Astrocyte (in vitro differentiated cells and primary cell): ENCODE results near the gene ALG5. TPM values are rescaled to one million over a fixed set of nuclear protein-coding genes. Genes with fewer than 3 reads are reported as not detected.

Experiments used
- DNase-seq: peaks from one replicate; pipeline ENCODE4 v3.0.0-alpha.2; 2010; ENCODE audit warnings: low read depth
- FAIRE-seq: peaks from 2 replicates; lab custom pipeline; 2011; peaks lifted over from hg19 to GRCh38; lab: Jason Lieb, UNC
- H2AFZ ChIP-seq: 2 replicates; pipeline ENCODE4 v1.6.0; 2012; ENCODE audit warnings: low read depth, low read length, inconsistent platforms
- H3K27ac ChIP-seq: 2 replicates; pipeline ENCODE4 v1.5.1; 2011; ENCODE audit warnings: low read depth, low read length, inconsistent platforms
- H3K27me3 ChIP-seq: 2 replicates; pipeline ENCODE4 v1.6.0; 2011; ENCODE audit warnings: low read length, inconsistent platforms; ENCODE audit not compliant: insufficient read depth
- H3K36me3 ChIP-seq: 2 replicates; pipeline ENCODE4 v1.5.1; 2011; ENCODE audit warnings: low read length, inconsistent platforms; ENCODE audit not compliant: insufficient read depth
- H3K4me1 ChIP-seq: 2 replicates; pipeline ENCODE4 v1.5.1; 2011; ENCODE audit warnings: low read length, inconsistent platforms; ENCODE audit not compliant: insufficient read depth
- H3K4me2 ChIP-seq: 2 replicates; pipeline ENCODE4 v1.6.0; 2012; ENCODE audit warnings: low read length, inconsistent platforms
- H3K4me3 ChIP-seq: 2 replicates; pipeline ENCODE4 v1.5.1; 2011; ENCODE audit warnings: low read depth, mild to moderate bottlenecking, low read length, inconsistent platforms; ENCODE audit not compliant: insufficient read depth
- H3K79me2 ChIP-seq: 2 replicates; pipeline ENCODE4 v1.6.0; 2012; ENCODE audit warnings: mild to moderate bottlenecking, low read length, inconsistent platforms; ENCODE audit not compliant: insufficient read depth
- H3K9ac ChIP-seq: 2 replicates; pipeline ENCODE4 v1.6.0; 2012; ENCODE audit warnings: mild to moderate bottlenecking, low read length, inconsistent platforms
- H3K9me3 ChIP-seq: 2 replicates; pipeline ENCODE4 v1.5.1; 2012; ENCODE audit warnings: low read depth, mild to moderate bottlenecking, low read length, inconsistent platforms; ENCODE audit not compliant: insufficient read depth
- H4K20me1 ChIP-seq: 2 replicates; pipeline ENCODE4 v1.6.0; 2012; ENCODE audit warnings: low read length, inconsistent platforms; ENCODE audit not compliant: insufficient read depth
- H3K27ac Mint-ChIP-seq: one replicate; pipeline ENCODE4 v1.8.0; 2021; ENCODE audit warnings: mild to moderate bottlenecking, mixed read lengths; ENCODE audit not compliant: unreplicated experiment
- H3K27me3 Mint-ChIP-seq: one replicate; pipeline ENCODE4 v1.8.0; 2021; ENCODE audit warnings: low read depth, mixed read lengths; ENCODE audit not compliant: unreplicated experiment
- H3K36me3 Mint-ChIP-seq: one replicate; pipeline ENCODE4 v1.8.0; 2021; ENCODE audit warnings: low read depth, mixed read lengths; ENCODE audit not compliant: unreplicated experiment
- H3K4me1 Mint-ChIP-seq: one replicate; pipeline ENCODE4 v1.8.0; 2021; ENCODE audit warnings: low read depth, mixed read lengths; ENCODE audit not compliant: unreplicated experiment
- H3K4me3 Mint-ChIP-seq: one replicate; pipeline ENCODE4 v1.8.0; 2021; ENCODE audit warnings: mild to moderate bottlenecking, moderate library complexity, mixed read lengths; ENCODE audit not compliant: unreplicated experiment
- H3K9me3 Mint-ChIP-seq: one replicate; pipeline ENCODE4 v1.8.0; 2021; ENCODE audit warnings: mild to moderate bottlenecking, mixed read lengths; ENCODE audit not compliant: unreplicated experiment
- EZH2 ChIP-seq: IDR thresholded peaks from 2 replicates; pipeline ENCODE4 v1.6.1; 2012; ENCODE audit warnings: mild to moderate bottlenecking, low read length, inconsistent platforms; ENCODE audit not compliant: insufficient read depth
- total RNA-seq: library from RNA; stranded (reverse); gene quantifications from 2 replicates; pipeline ENCODE4 v1.2.1, GENCODE V29; 2021
- TF ChIP-seq, protein P1 (sequence below): IDR thresholded peaks from 2 replicates; pipeline ENCODE4 v1.5.1; 2011; ENCODE audit warnings: low read depth, mild to moderate bottlenecking, inconsistent platforms, low read length, moderate library complexity; ENCODE audit not compliant: insufficient read depth

The ALG5 gene
- total RNA-seq, 1 donor from 2014 or later = 26.3 TPM

DNA sequence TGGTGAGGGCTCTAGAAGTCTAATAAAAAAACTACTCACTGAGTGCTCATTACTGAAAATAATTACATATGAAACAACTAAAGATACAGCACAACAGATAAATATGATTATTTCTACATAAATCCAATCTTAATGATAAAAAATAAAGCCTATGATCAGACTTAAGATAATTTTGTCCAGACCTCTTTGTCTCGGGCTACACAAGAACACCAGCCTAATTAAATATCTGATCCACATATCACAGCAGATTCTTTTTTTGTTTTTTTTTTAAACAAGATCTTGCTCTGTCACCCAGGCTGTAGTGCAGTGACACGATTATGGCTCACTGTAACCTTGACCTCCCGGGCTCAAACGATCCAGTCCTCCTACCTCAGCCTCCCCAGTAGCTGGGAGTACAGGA lies 48.8 kb downstream of the ALG5 start:
- Mint-ChIP-seq H3K27ac (no peak overlapping the region), H3K4me3 (no peak overlapping the region), H3K27me3 (no peaks in the 10 kb centered on the region), H3K4me1 (no peaks in the 10 kb centered on the region), H3K36me3 (peaks cover 2% of the 10 kb centered on the region), H3K9me3 (no peaks in the 10 kb centered on the region)
- Histone ChIP-seq H2AFZ (no peak overlapping the region), H3K9me3 (no peaks in the 10 kb centered on the region), H3K36me3 (peaks cover 9% of the 10 kb centered on the region), H3K9ac (no peak overlapping the region), H4K20me1 (no peaks in the 10 kb centered on the region), H3K27ac (no peak overlapping the region), H3K27me3 (no peaks in the 10 kb centered on the region), H3K79me2 (no peaks in the 10 kb centered on the region), H3K4me1 (no peaks in the 10 kb centered on the region), H3K4me3 (no peak overlapping the region), H3K4me2 (no peak overlapping the region)
- FAIRE-seq (no peak), DNase-seq (no peak)
- TF ChIP-seq, protein P1, sequence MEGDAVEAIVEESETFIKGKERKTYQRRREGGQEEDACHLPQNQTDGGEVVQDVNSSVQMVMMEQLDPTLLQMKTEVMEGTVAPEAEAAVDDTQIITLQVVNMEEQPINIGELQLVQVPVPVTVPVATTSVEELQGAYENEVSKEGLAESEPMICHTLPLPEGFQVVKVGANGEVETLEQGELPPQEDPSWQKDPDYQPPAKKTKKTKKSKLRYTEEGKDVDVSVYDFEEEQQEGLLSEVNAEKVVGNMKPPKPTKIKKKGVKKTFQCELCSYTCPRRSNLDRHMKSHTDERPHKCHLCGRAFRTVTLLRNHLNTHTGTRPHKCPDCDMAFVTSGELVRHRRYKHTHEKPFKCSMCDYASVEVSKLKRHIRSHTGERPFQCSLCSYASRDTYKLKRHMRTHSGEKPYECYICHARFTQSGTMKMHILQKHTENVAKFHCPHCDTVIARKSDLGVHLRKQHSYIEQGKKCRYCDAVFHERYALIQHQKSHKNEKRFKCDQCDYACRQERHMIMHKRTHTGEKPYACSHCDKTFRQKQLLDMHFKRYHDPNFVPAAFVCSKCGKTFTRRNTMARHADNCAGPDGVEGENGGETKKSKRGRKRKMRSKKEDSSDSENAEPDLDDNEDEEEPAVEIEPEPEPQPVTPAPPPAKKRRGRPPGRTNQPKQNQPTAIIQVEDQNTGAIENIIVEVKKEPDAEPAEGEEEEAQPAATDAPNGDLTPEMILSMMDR = no peak
- TF ChIP-seq EZH2 = no peak

DNA sequence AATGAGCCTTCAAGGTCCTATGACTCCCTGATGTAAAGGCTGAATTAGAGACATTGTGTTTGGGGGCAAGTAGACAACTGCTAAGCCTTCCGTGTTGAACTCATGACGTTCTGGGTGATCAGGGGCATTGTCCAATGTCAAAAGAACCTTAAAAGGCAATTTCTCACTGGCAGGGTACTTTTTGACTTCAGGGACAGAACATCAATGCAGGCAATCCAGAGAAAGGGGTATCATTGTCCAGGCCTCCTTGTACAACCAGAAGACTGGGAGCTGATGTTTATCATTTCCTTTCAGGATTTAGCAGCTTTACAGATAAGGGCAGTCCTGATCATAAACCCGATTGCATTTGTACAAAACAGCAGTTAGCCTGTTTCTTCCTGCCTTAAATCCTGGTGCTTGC lies 54.1 kb downstream of the ALG5 start:
- Mint-ChIP-seq H3K27ac (no peak overlapping the region), H3K27me3 (no peaks in the 10 kb centered on the region), H3K4me3 (no peak overlapping the region), H3K4me1 (peaks cover 3% of the 10 kb centered on the region), H3K9me3 (peaks cover 3% of the 10 kb centered on the region), H3K36me3 (no peaks in the 10 kb centered on the region)
- no peak for DNase-seq
- H2AFZ ChIP-seq = no peak overlapping the region
- no peak for TF ChIP-seq EZH2
- TF ChIP-seq, protein P1 = no peak
- H3K9ac ChIP-seq = no peak overlapping the region
- H3K4me3 ChIP-seq = no peak overlapping the region
- H3K27me3 ChIP-seq = no peaks in the 10 kb centered on the region
- peaks cover 4% of the 10 kb centered on the region for H3K36me3 ChIP-seq
- no peaks in the 10 kb centered on the region for H4K20me1 ChIP-seq
- H3K79me2 ChIP-seq = no peaks in the 10 kb centered on the region
- H3K4me1 ChIP-seq = no peaks in the 10 kb centered on the region
- H3K9me3 ChIP-seq = no peaks in the 10 kb centered on the region
- no peak for FAIRE-seq
- no peak overlapping the region for H3K27ac ChIP-seq
- H3K4me2 ChIP-seq = no peak overlapping the region

DNA sequence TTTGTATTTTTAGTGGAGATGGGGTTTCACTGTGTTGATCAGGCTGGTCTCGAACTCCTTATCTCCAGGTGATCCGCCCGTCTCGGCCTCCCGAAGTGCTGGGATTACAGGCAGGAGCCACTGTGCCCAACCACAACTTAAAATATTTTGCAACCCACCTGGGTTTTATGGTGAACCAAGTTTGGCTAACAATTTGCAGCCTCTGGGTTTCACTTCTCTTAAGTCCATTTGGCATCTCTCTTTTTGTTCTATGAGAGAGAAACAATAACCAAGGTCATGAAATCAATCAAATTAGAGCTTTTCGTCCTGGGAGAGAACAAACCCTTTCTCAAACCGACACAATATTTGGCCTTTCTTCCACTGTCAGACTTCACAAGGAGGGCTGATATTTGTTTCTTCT lies 73.5 kb downstream of the ALG5 start:
- H3K4me1 Mint-ChIP-seq = peaks cover 9% of the 10 kb centered on the region
- Histone ChIP-seq H3K27ac (no peak overlapping the region), H3K27me3 (no peaks in the 10 kb centered on the region), H3K4me3 (no peak overlapping the region), H3K79me2 (no peaks in the 10 kb centered on the region), H3K4me2 (no peak overlapping the region), H3K36me3 (no peaks in the 10 kb centered on the region), H4K20me1 (no peaks in the 10 kb centered on the region), H2AFZ (no peak overlapping the region), H3K4me1 (no peaks in the 10 kb centered on the region), H3K9ac (no peak overlapping the region), H3K9me3 (no peaks in the 10 kb centered on the region)
- H3K27me3 Mint-ChIP-seq = peaks cover 4% of the 10 kb centered on the region
- no peak overlapping the region for H3K4me3 Mint-ChIP-seq
- no peak overlapping the region for H3K27ac Mint-ChIP-seq
- no peak for DNase-seq
- no peaks in the 10 kb centered on the region for H3K9me3 Mint-ChIP-seq
- no peaks in the 10 kb centered on the region for H3K36me3 Mint-ChIP-seq
- TF ChIP-seq, protein P1 = no peak
- TF ChIP-seq EZH2 = no peak
- no peak for FAIRE-seq
